Loucy (cell line): ENCODE results near the gene ATG4B.

ENCODE experiments used
- H2AFZ ChIP-seq: fragments of 200-600 bp; sonication (generic); 2 replicates; pipeline ENCODE4 v1.6.0; 2016; ENCODE audit warnings: antibody characterized with exemption, mild to moderate bottlenecking, low read length, moderate library complexity
- H3F3A ChIP-seq: fragments of 200-600 bp; 2 replicates; pipeline ENCODE4 v1.6.0; 2016; ENCODE audit warnings: antibody characterized with exemption, low read depth, mild to moderate bottlenecking
- H3K27me3 ChIP-seq: fragments of 200-600 bp; sonication (generic); 2 replicates; pipeline ENCODE4 v1.6.1; 2014; ENCODE audit warnings: low read length, mild to moderate bottlenecking; ENCODE audit not compliant: insufficient read depth, poor library complexity, severe bottlenecking
- H3K36me3 ChIP-seq: fragments of 200-600 bp; sonication (generic); 2 replicates; pipeline ENCODE4 v1.6.1; 2016; ENCODE audit warnings: low read length; ENCODE audit not compliant: insufficient read depth
- H3K4me1 ChIP-seq: fragments of 200-600 bp; sonication (generic); 2 replicates; pipeline ENCODE4 v1.5.1; 2014; ENCODE audit warnings: low read length, mild to moderate bottlenecking; ENCODE audit not compliant: insufficient read depth, poor library complexity, severe bottlenecking
- H3K4me2 ChIP-seq: fragments of 200-600 bp; sonication (generic); 2 replicates; pipeline ENCODE4 v1.6.0; 2014; ENCODE audit warnings: antibody characterized with exemption, low read length, low read depth, mild to moderate bottlenecking; ENCODE audit not compliant: poor library complexity, severe bottlenecking
- H3K4me3 ChIP-seq: fragments of 200-600 bp; sonication (generic); 2 replicates; pipeline ENCODE4 v1.5.1; 2014; ENCODE audit warnings: low read length, mild to moderate bottlenecking, mixed read lengths; ENCODE audit not compliant: poor library complexity, severe bottlenecking
- H3K79me2 ChIP-seq: fragments of 200-600 bp; sonication (generic); 2 replicates; pipeline ENCODE4 v1.6.1; 2014; ENCODE audit warnings: low read length; ENCODE audit not compliant: insufficient read depth
- H3K9ac ChIP-seq: fragments of 200-600 bp; sonication (generic); 2 replicates; pipeline ENCODE4 v1.6.0; 2014; ENCODE audit warnings: mild to moderate bottlenecking, low read depth, low read length, moderate library complexity; ENCODE audit not compliant: poor library complexity, severe bottlenecking
- H3K9me2 ChIP-seq: fragments of 200-600 bp; sonication (generic); replicated peaks from 2 replicates; pipeline ENCODE4 v1.6.1; 2016; ENCODE audit warnings: low read depth, low read length, mixed read lengths
- H3K9me3 ChIP-seq: fragments of 200-600 bp; sonication (generic); 2 replicates; pipeline ENCODE4 v1.6.1; 2014; ENCODE audit warnings: mild to moderate bottlenecking, antibody characterized with exemption, low read length, low read depth; ENCODE audit not compliant: insufficient read depth
- H4K20me1 ChIP-seq: fragments of 200-600 bp; sonication (generic); 2 replicates; pipeline ENCODE4 v1.6.0; 2014; ENCODE audit warnings: antibody characterized with exemption, low read length, mild to moderate bottlenecking; ENCODE audit not compliant: insufficient read depth, poor library complexity, severe bottlenecking
- EZH2phosphoT487 ChIP-seq: fragments of 200-600 bp; IDR thresholded peaks from 2 replicates; pipeline ENCODE4 v1.6.1; 2018; ENCODE audit warnings: antibody characterized with exemption, mild to moderate bottlenecking, moderate library complexity, borderline replicate concordance
- TF ChIP-seq, protein P1 (sequence below): fragments of 200-600 bp; sonication (generic); conservative IDR thresholded peaks from 2 replicates; pipeline ENCODE4 v1.5.1; 2014; ENCODE audit warnings: mild to moderate bottlenecking, antibody characterized with exemption, low read length

Gene ATG4B

DNA sequence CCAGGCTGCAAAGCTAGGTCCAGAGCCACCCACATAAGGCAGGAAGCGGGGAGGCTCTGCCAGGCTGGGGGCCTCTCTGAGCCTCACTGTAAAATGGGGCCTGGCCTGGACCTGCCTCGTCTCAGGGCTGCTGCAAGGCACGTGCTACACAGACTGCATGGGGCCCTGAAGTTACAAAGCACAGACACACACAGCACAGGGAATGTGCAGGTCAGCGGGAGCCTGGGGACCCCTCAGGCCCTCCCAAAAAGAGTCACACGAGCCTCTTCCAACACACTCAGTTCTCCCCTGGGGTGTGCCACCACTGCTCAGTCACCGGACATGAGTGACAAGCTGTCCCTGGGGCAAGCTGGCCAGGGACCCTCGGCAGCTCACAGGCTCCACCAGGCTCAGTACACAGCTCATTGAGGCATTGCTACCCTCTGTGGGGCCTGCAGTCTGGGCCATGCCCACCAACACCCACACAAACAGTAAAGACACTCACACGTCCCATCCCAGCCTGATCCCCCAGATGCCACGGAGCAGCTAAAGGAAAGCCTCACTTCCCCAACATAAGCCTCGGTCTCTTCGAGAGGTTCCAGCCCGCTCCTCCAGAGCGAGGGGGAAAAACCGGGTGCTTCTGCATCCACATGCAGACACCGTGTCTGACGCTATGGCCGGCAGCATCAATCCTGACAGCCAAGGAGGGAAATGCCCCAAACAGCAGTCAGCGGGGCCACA is 45.2 kb upstream of the ATG4B start:
- TF ChIP-seq, protein P1, sequence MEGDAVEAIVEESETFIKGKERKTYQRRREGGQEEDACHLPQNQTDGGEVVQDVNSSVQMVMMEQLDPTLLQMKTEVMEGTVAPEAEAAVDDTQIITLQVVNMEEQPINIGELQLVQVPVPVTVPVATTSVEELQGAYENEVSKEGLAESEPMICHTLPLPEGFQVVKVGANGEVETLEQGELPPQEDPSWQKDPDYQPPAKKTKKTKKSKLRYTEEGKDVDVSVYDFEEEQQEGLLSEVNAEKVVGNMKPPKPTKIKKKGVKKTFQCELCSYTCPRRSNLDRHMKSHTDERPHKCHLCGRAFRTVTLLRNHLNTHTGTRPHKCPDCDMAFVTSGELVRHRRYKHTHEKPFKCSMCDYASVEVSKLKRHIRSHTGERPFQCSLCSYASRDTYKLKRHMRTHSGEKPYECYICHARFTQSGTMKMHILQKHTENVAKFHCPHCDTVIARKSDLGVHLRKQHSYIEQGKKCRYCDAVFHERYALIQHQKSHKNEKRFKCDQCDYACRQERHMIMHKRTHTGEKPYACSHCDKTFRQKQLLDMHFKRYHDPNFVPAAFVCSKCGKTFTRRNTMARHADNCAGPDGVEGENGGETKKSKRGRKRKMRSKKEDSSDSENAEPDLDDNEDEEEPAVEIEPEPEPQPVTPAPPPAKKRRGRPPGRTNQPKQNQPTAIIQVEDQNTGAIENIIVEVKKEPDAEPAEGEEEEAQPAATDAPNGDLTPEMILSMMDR: no peak
- no peak for TF ChIP-seq EZH2phosphoT487

DNA sequence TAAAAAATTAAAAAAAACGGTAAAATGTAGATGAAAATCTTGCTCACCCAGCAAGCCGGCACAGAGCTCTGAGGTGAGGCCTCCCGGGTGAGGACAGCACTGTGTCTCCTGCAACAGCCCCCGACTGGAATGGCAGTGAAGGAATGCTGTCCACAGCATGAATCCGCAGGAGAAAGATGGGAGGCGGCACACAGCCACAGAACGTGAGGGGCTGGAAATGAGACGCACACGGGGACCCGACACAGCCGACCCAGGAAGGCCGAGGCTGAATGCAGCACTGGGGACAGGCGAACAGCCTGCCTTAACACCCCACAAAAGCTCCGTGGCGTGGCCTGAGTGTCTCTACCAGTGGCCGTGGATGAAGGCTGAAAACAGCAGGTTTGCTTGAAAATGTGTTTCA is 44.2 kb upstream of the ATG4B start:
- H3K4me3 ChIP-seq: no peak overlapping the region
- H3K4me1 ChIP-seq: no peaks in the 10 kb centered on the region
- H3K9ac ChIP-seq: no peak overlapping the region
- H4K20me1 ChIP-seq: no peaks in the 10 kb centered on the region
- TF ChIP-seq, protein P1: no peak
- TF ChIP-seq EZH2phosphoT487: no peak
- no peaks in the 10 kb centered on the region for H3K27me3 ChIP-seq
- no peak overlapping the region for H2AFZ ChIP-seq
- peaks cover 2% of the 10 kb centered on the region; the same call in 1 of the 2 replicates for H3K9me3 ChIP-seq
- H3K9me2 ChIP-seq: no peaks in the 10 kb centered on the region
- H3K36me3 ChIP-seq: peaks cover 27% of the 10 kb centered on the region; the same call in 1 of the 2 replicates
- no peaks in the 10 kb centered on the region for H3F3A ChIP-seq
- H3K79me2 ChIP-seq: no peaks in the 10 kb centered on the region
- no peak overlapping the region for H3K4me2 ChIP-seq

More for the DNA sequence above, 45.2 kb upstream of the ATG4B start:
- Histone ChIP-seq H3K27me3 (no peaks in the 10 kb centered on the region), H4K20me1 (no peaks in the 10 kb centered on the region), H3K79me2 (no peaks in the 10 kb centered on the region), H3K9ac (no peak overlapping the region), H3K4me2 (no peak overlapping the region), H3K36me3 (peaks cover 30% of the 10 kb centered on the region; the same call in 1 of the 2 replicates), H2AFZ (no peak overlapping the region), H3K4me3 (no peak overlapping the region), H3K4me1 (no peaks in the 10 kb centered on the region), H3F3A (no peaks in the 10 kb centered on the region), H3K9me3 (peaks cover 6% of the 10 kb centered on the region; the same call in 1 of the 2 replicates), H3K9me2 (no peaks in the 10 kb centered on the region)

DNA sequence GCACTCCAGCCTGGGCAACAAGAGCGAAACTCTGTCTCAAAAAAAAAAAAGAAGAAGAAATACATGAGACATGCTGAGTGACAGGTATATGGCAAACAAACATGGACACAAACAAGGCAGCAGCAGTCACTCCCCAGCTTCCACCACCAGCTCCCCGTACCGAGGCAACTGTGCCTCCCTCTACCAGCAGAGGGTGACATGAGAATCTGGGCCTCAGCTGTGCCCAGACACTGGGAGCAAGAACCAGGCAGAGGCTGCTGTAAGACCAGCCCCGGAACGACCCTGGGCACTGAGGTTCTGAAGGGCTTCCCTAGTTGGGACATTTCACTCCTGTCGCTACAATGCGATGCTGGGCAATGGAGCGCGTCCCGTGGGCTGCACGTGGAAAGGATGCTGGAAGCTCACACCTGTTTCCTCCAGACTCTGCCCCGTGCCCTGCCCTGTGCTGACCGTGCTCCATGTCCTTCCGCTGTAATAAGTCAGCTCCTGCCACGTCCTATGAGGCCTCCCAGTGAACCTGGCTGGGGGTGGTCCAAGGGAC is 41.8 kb upstream of the ATG4B start:
- Histone ChIP-seq H3K9ac (no peak overlapping the region), H3K9me2 (no peaks in the 10 kb centered on the region), H3K36me3 (peaks cover 35% of the 10 kb centered on the region; the same call in 1 of the 2 replicates), H3K79me2 (no peaks in the 10 kb centered on the region), H3F3A (no peaks in the 10 kb centered on the region), H3K4me3 (no peak overlapping the region), H3K27me3 (no peaks in the 10 kb centered on the region), H3K4me2 (no peak overlapping the region), H3K9me3 (no peaks in the 10 kb centered on the region), H4K20me1 (no peaks in the 10 kb centered on the region), H2AFZ (no peak overlapping the region), H3K4me1 (no peaks in the 10 kb centered on the region)
- TF ChIP-seq EZH2phosphoT487: no peak
- TF ChIP-seq, protein P1: peak; percentile 43
